GM21737 (cell line): Measurements from ENCODE around the gene USP17L27.
"Not testable (repeated sequence)": the region's sequence is repeated elsewhere in the genome, so short reads cannot be mapped to it uniquely, and the experiment has no call there.

Experiments used
- ATAC-seq: cut with Tn5 transposase; IDR thresholded peaks from one replicate; pipeline ENCODE4 v1.9.1; 2021; ENCODE audit warnings: mild to moderate bottlenecking, moderate library complexity; ENCODE audit not compliant: unreplicated experiment

The USP17L27 gene, protein sequence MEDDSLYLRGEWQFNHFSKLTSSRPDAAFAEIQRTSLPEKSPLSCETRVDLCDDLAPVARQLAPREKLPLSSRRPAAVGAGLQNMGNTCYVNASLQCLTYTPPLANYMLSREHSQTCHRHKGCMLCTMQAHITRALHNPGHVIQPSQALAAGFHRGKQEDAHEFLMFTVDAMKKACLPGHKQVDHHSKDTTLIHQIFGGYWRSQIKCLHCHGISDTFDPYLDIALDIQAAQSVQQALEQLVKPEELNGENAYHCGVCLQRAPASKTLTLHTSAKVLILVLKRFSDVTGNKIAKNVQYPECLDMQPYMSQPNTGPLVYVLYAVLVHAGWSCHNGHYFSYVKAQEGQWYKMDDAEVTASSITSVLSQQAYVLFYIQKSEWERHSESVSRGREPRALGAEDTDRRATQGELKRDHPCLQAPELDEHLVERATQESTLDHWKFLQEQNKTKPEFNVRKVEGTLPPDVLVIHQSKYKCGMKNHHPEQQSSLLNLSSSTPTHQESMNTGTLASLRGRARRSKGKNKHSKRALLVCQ

DNA sequence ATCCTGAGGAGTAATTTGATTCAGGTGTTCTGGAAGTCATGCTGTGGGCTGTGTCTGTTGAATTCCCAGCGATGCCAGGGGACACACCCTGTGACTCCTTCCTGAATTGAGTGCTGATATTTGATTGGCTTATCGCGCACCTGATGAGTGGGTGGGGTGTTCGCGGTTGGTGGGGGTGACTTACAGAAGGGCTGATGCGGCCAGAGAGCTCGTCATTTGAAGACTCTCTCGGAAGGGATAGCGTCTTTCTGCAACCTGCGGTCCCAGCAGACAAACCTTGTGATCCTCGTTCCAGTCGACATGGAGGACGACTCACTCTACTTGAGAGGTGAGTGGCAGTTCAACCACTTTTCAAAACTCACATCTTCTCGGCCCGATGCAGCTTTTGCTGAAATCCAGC is at the start of gene USP17L27:
USP17L27 (plus strand) TSS at position 301 of the 400 bp plus-strand sequence; CDS start at position 301, 0 bp downstream.
- ATAC-seq: not testable (repeated sequence)

DNA sequence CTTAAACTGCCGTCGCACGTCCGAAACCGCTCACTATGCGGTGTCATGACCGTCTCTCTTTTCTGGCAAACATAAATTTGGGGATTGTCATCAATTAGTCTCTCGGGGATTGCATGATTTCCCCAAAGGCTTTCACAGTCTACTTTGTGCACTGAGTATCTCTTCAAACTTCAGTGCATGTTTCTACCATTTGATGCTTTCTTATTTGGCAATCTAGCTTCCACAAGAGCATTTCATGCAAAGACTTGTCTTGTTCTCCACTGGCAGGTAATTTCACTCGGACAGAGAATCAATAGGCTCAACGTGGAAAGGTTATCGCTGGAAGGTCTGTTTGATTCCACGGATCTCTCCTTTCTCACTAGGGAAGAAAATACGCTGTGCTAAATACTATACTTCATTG is 19.8 kb upstream of the USP17L27 start:
- not testable (repeated sequence) for ATAC-seq

GRCh38 chr4:9324865-9325264 is 19.1 kb upstream of the USP17L27 start, which contains the start of gene USP17L24:
USP17L24 (plus strand) TSS chr4:9325165; CDS start chr4:9325165, 0 bp downstream.
- not testable (repeated sequence) for ATAC-seq

DNA sequence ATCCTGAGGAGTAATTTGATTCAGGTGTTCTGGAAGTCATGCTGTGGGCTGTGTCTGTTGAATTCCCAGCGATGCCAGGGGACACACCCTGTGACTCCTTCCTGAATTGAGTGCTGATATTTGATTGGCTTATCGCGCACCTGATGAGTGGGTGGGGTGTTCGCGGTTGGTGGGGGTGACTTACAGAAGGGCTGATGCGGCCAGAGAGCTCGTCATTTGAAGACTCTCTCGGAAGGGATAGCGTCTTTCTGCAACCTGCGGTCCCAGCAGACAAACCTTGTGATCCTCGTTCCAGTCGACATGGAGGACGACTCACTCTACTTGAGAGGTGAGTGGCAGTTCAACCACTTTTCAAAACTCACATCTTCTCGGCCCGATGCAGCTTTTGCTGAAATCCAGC is 14.3 kb upstream of the USP17L27 start, which contains the start of gene USP17L25:
USP17L25 (plus strand) TSS at position 301 of the 400 bp plus-strand sequence; CDS start at position 301, 0 bp downstream.
- ATAC-seq: not testable (repeated sequence)

DNA sequence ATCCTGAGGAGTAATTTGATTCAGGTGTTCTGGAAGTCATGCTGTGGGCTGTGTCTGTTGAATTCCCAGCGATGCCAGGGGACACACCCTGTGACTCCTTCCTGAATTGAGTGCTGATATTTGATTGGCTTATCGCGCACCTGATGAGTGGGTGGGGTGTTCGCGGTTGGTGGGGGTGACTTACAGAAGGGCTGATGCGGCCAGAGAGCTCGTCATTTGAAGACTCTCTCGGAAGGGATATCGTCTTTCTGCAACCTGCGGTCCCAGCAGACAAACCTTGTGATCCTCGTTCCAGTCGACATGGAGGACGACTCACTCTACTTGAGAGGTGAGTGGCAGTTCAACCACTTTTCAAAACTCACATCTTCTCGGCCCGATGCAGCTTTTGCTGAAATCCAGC is 9.6 kb upstream of the USP17L27 start, which contains the start of gene USP17L26:
USP17L26 (plus strand) TSS at position 301 of the 400 bp plus-strand sequence; CDS start at position 301, 0 bp downstream.
- ATAC-seq: not testable (repeated sequence)

DNA sequence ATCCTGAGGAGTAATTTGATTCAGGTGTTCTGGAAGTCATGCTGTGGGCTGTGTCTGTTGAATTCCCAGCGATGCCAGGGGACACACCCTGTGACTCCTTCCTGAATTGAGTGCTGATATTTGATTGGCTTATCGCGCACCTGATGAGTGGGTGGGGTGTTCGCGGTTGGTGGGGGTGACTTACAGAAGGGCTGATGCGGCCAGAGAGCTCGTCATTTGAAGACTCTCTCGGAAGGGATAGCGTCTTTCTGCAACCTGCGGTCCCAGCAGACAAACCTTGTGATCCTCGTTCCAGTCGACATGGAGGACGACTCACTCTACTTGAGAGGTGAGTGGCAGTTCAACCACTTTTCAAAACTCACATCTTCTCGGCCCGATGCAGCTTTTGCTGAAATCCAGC is 4.8 kb upstream of the USP17L27 start, which contains the start of gene USP17L5:
USP17L5 (plus strand) TSS at position 301 of the 400 bp plus-strand sequence; CDS start at position 301, 0 bp downstream.
- not testable (repeated sequence) for ATAC-seq

GRCh38 chr4:9348593-9348992 is 4.6 kb downstream of the USP17L27 start, which contains the start of gene USP17L28:
USP17L28 (plus strand) TSS chr4:9348893; CDS start chr4:9348893, 0 bp downstream.
- ATAC-seq: not testable (repeated sequence)

DNA sequence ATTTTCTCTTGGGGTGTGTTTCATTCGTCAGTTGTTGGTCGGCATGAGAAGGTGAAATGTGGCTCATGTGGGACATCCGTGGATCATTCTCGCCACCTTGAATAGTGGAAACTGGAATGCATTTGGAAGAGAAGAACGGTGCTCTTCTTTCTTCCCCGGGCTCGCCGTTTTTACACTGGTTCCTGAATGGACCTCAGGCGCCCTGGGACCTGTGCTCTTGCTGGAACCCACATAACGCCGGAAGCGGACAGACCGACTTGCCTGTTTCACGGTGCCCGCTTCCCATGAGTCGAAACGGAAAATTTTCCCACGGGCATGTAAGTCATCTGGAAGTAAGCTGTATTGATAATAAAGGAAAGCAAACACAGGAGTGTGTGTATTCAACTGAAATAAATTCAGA is 6.9 kb downstream of the USP17L27 start:
- ATAC-seq: not testable (repeated sequence)

- ATAC-seq: not testable (repeated sequence)
These were observed 9.4 kb downstream of the USP17L27 start, which contains the start of gene USP17L29 for GRCh38 chr4:9353338-9353737. USP17L29 (plus strand) TSS chr4:9353638; CDS start chr4:9353638, 0 bp downstream.

DNA sequence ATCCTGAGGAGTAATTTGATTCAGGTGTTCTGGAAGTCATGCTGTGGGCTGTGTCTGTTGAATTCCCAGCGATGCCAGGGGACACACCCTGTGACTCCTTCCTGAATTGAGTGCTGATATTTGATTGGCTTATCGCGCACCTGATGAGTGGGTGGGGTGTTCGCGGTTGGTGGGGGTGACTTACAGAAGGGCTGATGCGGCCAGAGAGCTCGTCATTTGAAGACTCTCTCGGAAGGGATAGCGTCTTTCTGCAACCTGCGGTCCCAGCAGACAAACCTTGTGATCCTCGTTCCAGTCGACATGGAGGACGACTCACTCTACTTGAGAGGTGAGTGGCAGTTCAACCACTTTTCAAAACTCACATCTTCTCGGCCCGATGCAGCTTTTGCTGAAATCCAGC is 18.9 kb downstream of the USP17L27 start, which contains the start of gene USP17L30:
USP17L30 (plus strand) TSS at position 301 of the 400 bp plus-strand sequence; CDS start at position 301, 0 bp downstream.
- ATAC-seq: not testable (repeated sequence)

DNA sequence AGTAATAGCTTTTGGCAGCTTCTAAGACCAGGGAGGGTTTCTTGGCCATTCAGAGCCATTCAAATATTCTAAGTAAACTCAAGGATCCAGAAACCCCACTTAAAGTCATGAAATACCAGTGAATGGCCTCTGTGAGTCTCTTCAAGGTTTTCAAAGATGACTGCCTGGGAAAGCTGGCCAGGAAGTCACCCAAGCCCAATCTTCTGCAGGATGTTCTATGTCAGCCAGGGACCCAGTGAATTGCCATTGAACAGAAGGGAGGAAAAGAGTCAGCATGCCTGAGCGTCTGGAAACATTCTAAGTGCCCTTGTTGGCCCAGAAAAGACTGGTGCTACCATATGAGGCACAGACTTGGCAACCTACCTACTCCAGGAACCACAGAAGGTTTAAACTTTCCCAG is 35.9 kb downstream of the USP17L27 start:
- ATAC-seq: not testable (repeated sequence)

- not testable (repeated sequence) for ATAC-seq
These were observed 37.1 kb downstream of the USP17L27 start for GRCh38 chr4:9381012-9381534.

- no peak for ATAC-seq
These were observed 40.2 kb downstream of the USP17L27 start for GRCh38 chr4:9384126-9384525.

- not testable (repeated sequence) for ATAC-seq
These were observed 45.1 kb downstream of the USP17L27 start for GRCh38 chr4:9389001-9389400.
